Mucosa of stomach (tissue), 1 donor: ENCODE data around the gene SUPT16H.
A peak's percentile ranks its signal among the peaks of the same experiment; 100 is the strongest.

Experiments
- H3K27me3 ChIP-seq: one replicate; pipeline ENCODE4 v1.7.0; 2013; ENCODE audit warnings: mild to moderate bottlenecking, low read length; ENCODE audit not compliant: control insufficient read depth, insufficient read depth
- H3K36me3 ChIP-seq: one replicate; pipeline ENCODE4 v1.7.0; 2013; ENCODE audit warnings: low read length; ENCODE audit not compliant: control insufficient read depth, insufficient read depth
- H3K4me1 ChIP-seq: one replicate; pipeline ENCODE4 v1.7.0; 2013; ENCODE audit warnings: mild to moderate bottlenecking, low read length; ENCODE audit not compliant: control insufficient read depth, insufficient read depth
- H3K4me3 ChIP-seq: one replicate; pipeline ENCODE4 v1.7.0; 2013; ENCODE audit warnings: low read length
- H3K9ac ChIP-seq: one replicate; pipeline ENCODE4 v1.7.0; 2013; ENCODE audit warnings: mild to moderate bottlenecking, low read length, moderate library complexity
- H3K9me3 ChIP-seq: one replicate; pipeline ENCODE4 v1.7.0; 2013; ENCODE audit warnings: mild to moderate bottlenecking, low read length, moderate library complexity; ENCODE audit not compliant: control insufficient read depth
- donor health status: Pancreatic carcinoma.

SUPT16H gene

GRCh38 chr14:21383848-21384493 is at the start of gene SUPT16H:
TSS of gene SUPT16H (minus strand) at chr14:21384019. CDS start at chr14:21383927, 92 bp downstream.
- H3K4me1 ChIP-seq, result peaks cover 5% of the 10 kb centered on the region
- H3K4me3 ChIP-seq, result peak within 1 kb of the TSS; percentile 83
- no peaks in the 10 kb centered on the region for H3K9me3 ChIP-seq
- no peaks in the 10 kb centered on the region for H3K27me3 ChIP-seq
- peak within 1 kb of the TSS; percentile 95 for H3K9ac ChIP-seq
- H3K36me3 ChIP-seq, result no peaks in the 10 kb centered on the region

DNA sequence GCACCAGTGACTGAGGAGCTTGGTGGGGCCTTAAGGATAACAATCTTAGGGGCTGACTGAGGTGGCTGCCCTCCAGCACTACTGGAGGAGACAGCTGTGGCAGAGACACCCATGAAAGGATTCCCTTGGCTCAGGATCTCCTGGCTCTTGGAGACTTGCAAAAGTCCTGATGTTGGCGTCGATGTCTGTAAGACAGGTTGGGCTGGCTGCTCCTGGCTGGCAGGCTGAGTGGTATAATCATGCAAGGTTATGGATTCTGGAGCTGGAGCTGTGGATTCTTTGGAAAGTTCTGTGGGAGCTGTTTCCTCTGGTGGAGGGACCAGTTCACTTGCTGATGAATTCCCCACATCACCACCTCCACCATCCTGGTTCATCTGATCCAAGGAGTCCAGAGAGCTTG is 47.3 kb upstream of the SUPT16H start:
- H3K9me3 ChIP-seq, result no peaks in the 10 kb centered on the region
- H3K9ac ChIP-seq, result no peak overlapping the region
- no peaks in the 10 kb centered on the region for H3K27me3 ChIP-seq
- H3K4me3 ChIP-seq, result no peak overlapping the region
- peaks cover 5% of the 10 kb centered on the region for H3K36me3 ChIP-seq
- peaks cover 6% of the 10 kb centered on the region for H3K4me1 ChIP-seq

- no peaks in the 10 kb centered on the region for H3K9me3 ChIP-seq
- H3K4me1 ChIP-seq, result no peaks in the 10 kb centered on the region
- no peaks in the 10 kb centered on the region for H3K27me3 ChIP-seq
- H3K9ac ChIP-seq, result no peak overlapping the region
- peaks cover 5% of the 10 kb centered on the region for H3K36me3 ChIP-seq
- no peak overlapping the region for H3K4me3 ChIP-seq
Measured at GRCh38 chr14:21428930-21429329, 45.1 kb upstream of the SUPT16H start.

- no peaks in the 10 kb centered on the region for H3K4me1 ChIP-seq
- no peak overlapping the region for H3K4me3 ChIP-seq
- peaks cover 9% of the 10 kb centered on the region for H3K36me3 ChIP-seq
Measured at GRCh38 chr14:21426692-21427091, 42.9 kb upstream of the SUPT16H start.

DNA sequence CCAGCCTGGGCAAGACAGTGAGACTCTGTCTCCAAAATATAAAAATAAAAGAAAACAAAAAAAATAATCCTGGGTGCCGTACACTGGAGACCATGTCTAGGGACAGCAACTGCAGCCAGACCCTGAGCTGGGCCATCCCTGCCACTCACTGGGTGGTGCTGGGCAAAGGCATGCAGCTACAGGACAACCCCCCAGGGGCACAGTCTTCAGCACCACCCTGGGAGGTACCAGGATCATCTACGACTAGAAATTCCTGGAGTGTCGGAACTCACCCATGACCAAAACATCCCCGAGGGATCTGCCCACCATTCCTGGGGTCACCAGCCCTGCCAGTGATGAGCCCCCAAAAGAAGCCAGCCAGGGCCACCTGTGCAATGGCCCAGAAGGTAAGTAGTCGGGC is 35.7 kb upstream of the SUPT16H start:
- no peaks in the 10 kb centered on the region for H3K4me1 ChIP-seq
- no peaks in the 10 kb centered on the region for H3K27me3 ChIP-seq
- no peaks in the 10 kb centered on the region for H3K9me3 ChIP-seq
- H3K36me3 ChIP-seq, result peaks cover 17% of the 10 kb centered on the region
- no peak overlapping the region for H3K9ac ChIP-seq
- H3K4me3 ChIP-seq, result no peak overlapping the region

More at GRCh38 chr14:21426692-21427091, 42.9 kb upstream of the SUPT16H start:
- Histone ChIP-seq H3K9me3 (no peaks in the 10 kb centered on the region), H3K27me3 (no peaks in the 10 kb centered on the region), H3K9ac (no peak overlapping the region)

- Histone ChIP-seq H3K9ac (no peak overlapping the region), H3K4me1 (no peaks in the 10 kb centered on the region), H3K36me3 (peaks cover 15% of the 10 kb centered on the region), H3K4me3 (no peak overlapping the region), H3K9me3 (no peaks in the 10 kb centered on the region), H3K27me3 (no peaks in the 10 kb centered on the region)
Measured at GRCh38 chr14:21415329-21415728, 31.5 kb upstream of the SUPT16H start.

- Histone ChIP-seq H3K27me3 (no peaks in the 10 kb centered on the region), H3K9ac (no peak overlapping the region), H3K9me3 (no peaks in the 10 kb centered on the region), H3K36me3 (peaks cover 11% of the 10 kb centered on the region), H3K4me3 (no peak overlapping the region), H3K4me1 (no peaks in the 10 kb centered on the region)
Measured at GRCh38 chr14:21414137-21414631, 30.4 kb upstream of the SUPT16H start.

GRCh38 chr14:21408147-21408546 is 24.3 kb upstream of the SUPT16H start:
- Histone ChIP-seq H3K27me3 (no peaks in the 10 kb centered on the region), H3K4me1 (no peaks in the 10 kb centered on the region), H3K9me3 (no peaks in the 10 kb centered on the region), H3K4me3 (no peak overlapping the region), H3K9ac (no peak overlapping the region), H3K36me3 (peaks cover 24% of the 10 kb centered on the region)

DNA sequence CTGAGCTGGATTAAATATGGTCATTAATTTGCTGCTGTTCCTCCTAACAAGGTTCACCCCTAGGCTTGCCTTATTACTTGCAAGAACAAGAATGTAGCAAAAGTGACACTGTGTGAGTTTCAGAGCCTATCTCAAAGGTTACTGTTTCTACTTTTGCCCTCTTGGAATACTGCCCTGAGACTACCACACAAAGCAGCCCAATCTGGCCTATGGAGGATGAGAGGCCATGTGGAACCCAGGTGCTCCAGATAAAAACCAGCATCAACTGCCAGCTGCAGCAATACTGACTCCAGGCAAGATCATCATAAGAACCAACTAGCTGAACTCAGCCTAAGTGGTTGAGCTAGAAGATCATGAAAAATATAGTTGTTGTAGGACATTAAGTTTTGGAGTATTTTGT is 22.4 kb upstream of the SUPT16H start:
- H3K27me3 ChIP-seq, result no peaks in the 10 kb centered on the region
- H3K4me1 ChIP-seq, result no peaks in the 10 kb centered on the region
- peaks cover 39% of the 10 kb centered on the region for H3K36me3 ChIP-seq
- H3K9ac ChIP-seq, result no peak overlapping the region
- no peak overlapping the region for H3K4me3 ChIP-seq
- no peaks in the 10 kb centered on the region for H3K9me3 ChIP-seq

DNA sequence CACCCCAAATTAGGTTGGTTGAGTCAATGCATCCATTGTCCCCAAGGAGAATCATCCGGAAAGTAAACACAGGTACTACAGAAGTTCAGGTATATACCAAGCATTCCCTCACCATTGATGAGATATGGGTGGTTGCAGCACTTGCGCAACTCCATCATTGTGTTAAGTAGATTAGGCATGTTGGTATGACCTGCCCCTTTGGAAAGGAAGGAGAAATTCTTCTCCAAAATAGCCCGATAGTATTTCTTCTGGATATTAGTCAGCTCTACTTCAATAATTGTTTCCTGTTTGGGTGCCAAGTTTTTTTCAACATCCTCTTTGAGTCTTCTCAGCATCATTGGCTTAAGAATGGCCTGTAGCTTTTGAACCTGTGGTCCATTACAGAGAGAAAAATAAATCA is 21.3 kb upstream of the SUPT16H start:
- H3K4me3 ChIP-seq, result no peak overlapping the region
- no peaks in the 10 kb centered on the region for H3K9me3 ChIP-seq
- H3K4me1 ChIP-seq, result no peaks in the 10 kb centered on the region
- no peak overlapping the region for H3K9ac ChIP-seq
- H3K27me3 ChIP-seq, result no peaks in the 10 kb centered on the region
- H3K36me3 ChIP-seq, result peaks cover 42% of the 10 kb centered on the region

- Histone ChIP-seq H3K4me3 (no peak overlapping the region), H3K4me1 (no peaks in the 10 kb centered on the region), H3K9me3 (no peaks in the 10 kb centered on the region), H3K27me3 (no peaks in the 10 kb centered on the region), H3K9ac (no peak overlapping the region), H3K36me3 (peaks cover 31% of the 10 kb centered on the region)
Measured at GRCh38 chr14:21399311-21399870, 15.6 kb upstream of the SUPT16H start.

GRCh38 chr14:21398901-21399300 is 15.1 kb upstream of the SUPT16H start:
- Histone ChIP-seq H3K9me3 (no peaks in the 10 kb centered on the region), H3K4me1 (no peaks in the 10 kb centered on the region), H3K4me3 (no peak overlapping the region), H3K9ac (no peak overlapping the region), H3K36me3 (peaks cover 31% of the 10 kb centered on the region), H3K27me3 (no peaks in the 10 kb centered on the region)
